ENCODE data around the gene RBM33.

The RBM33 gene

DNA sequence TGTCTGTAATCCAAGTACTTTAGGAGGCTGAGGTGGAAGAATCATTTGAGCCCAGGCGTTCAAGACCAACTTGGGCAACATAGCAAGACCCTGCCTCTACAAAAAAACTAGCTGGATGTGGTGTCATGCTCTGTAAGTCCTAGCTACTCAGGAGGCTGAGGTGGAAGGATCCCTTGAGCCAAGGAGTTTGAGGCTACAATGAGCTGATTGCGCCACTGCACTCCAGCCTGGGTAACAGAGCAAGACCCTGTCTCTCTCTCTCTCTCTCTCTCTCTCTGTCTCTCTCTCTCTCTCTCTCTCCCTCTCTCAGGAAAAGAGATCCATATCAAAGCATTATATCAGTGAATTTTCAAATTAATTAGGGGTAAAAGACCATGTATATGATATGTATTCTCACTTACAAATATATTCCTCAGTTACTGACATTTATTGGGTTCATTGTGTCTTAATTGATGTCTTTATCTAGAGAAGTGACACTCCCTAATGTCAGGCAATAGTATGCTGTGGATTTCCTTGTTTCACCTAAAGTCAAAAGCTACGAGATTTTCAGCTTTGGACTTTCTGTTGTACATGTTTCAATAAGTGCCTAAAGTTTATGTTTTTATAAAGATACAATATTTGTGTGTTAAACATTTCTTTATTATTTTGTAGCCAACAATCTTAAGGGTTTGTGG lies 91.1 kb downstream of the RBM33 start:
- Histone ChIP-seq H3K36me3 (ENCODE audit: insufficient read depth, low read length) (peaks cover 10% of the 10 kb centered on the region), H3K4me3 (ENCODE audit: low read depth, low read length) (no peak overlapping the region), H3K79me2 (ENCODE audit: control insufficient read depth, insufficient read depth, low read length, unreplicated experiment) (no peaks in the 10 kb centered on the region), H3K27ac (ENCODE audit: low read depth, low read length) (no peak overlapping the region), H3K4me1 (ENCODE audit: control insufficient read depth, insufficient read depth, low read length, unreplicated experiment) (no peaks in the 10 kb centered on the region), H3K27me3 (ENCODE audit: insufficient read depth, low read length) (no peaks in the 10 kb centered on the region), H2AFZ (ENCODE audit: low read length, unreplicated experiment) (no peak overlapping the region)

DNA sequence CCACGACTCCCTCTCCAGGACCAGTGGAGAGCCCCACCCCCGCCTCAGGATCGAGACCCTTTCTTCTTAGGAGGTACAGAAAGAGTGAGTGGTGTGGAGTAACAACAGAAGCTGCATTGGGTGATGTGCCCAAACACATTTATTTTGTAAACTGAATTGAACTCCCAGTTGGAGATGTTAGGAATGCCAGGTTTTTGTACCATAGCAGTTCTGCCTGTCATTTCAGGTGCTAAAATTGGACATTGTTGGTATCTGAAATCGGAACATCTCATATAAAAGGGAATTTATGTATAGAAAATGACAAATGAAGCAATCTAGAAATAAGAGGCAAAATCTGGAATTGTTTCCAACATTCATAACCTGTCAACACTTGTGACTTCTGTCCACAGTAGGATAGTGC lies 93.1 kb downstream of the RBM33 start:
- Histone ChIP-seq H3K4me3 (ENCODE audit: low read depth, low read length) (no peak overlapping the region), H3K27me3 (ENCODE audit: insufficient read depth, low read length) (no peaks in the 10 kb centered on the region), H3K27ac (ENCODE audit: low read depth, low read length) (no peak overlapping the region), H3K36me3 (ENCODE audit: insufficient read depth, low read length) (peaks cover 10% of the 10 kb centered on the region), H3K4me1 (ENCODE audit: control insufficient read depth, insufficient read depth, low read length, unreplicated experiment) (no peaks in the 10 kb centered on the region), H2AFZ (ENCODE audit: low read length, unreplicated experiment) (no peak overlapping the region), H3K79me2 (ENCODE audit: control insufficient read depth, insufficient read depth, low read length, unreplicated experiment) (peaks cover 2% of the 10 kb centered on the region)

GRCh38 chr7:155738104-155738503 lies 93.6 kb downstream of the RBM33 start:
- Histone ChIP-seq H3K4me1 (ENCODE audit: control insufficient read depth, insufficient read depth, low read length, unreplicated experiment) (no peaks in the 10 kb centered on the region), H3K27ac (ENCODE audit: low read depth, low read length) (no peak overlapping the region), H3K36me3 (ENCODE audit: insufficient read depth, low read length) (peaks cover 14% of the 10 kb centered on the region), H2AFZ (ENCODE audit: low read length, unreplicated experiment) (no peak overlapping the region), H3K27me3 (ENCODE audit: insufficient read depth, low read length) (no peaks in the 10 kb centered on the region), H3K4me3 (ENCODE audit: low read depth, low read length) (no peak overlapping the region), H3K79me2 (ENCODE audit: control insufficient read depth, insufficient read depth, low read length, unreplicated experiment) (peaks cover 2% of the 10 kb centered on the region)

- no peak overlapping the region for H2AFZ ChIP-seq (ENCODE audit: low read length, unreplicated experiment)
- H3K27me3 ChIP-seq (ENCODE audit: insufficient read depth, low read length) = no peaks in the 10 kb centered on the region
- no peak overlapping the region for H3K27ac ChIP-seq (ENCODE audit: low read depth, low read length)
- H3K4me3 ChIP-seq (ENCODE audit: low read depth, low read length) = no peak overlapping the region
- H3K36me3 ChIP-seq (ENCODE audit: insufficient read depth, low read length) = peaks cover 15% of the 10 kb centered on the region
- H3K79me2 ChIP-seq (ENCODE audit: control insufficient read depth, insufficient read depth, low read length, unreplicated experiment) = peaks cover 2% of the 10 kb centered on the region
- H3K4me1 ChIP-seq (ENCODE audit: control insufficient read depth, insufficient read depth, low read length, unreplicated experiment) = no peaks in the 10 kb centered on the region
These were observed 94.4 kb downstream of the RBM33 start for GRCh38 chr7:155738652-155739537.

DNA sequence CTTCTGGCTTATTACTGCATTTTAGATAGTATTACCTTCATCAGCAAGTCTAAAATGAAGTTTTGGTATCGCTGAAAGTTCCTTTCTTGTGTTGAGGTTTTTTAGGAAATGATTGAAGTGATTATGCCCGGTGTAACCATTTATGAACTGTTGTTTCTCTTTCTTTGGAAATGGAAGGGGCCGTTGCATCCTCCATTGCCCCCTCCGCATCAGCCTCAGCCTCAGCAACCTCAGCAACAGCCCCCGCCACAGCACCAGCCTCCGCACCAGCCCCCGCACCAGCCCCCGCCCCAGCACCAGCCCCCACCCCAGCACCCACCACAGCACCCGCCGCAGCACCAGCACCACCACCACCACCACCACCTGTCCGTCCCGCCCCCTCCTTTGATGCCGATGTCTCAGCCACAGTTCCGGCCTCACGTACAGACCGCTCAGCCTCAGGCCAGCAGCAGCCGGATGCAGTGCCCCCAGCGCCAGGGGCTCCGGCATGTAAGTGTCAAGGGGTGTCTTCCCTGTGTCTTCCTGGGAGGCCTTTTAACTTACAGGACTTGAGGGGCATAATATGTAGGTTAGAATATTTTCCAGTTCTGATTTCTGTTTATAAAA lies 95.2 kb downstream of the RBM33 start:
- H3K4me1 ChIP-seq (ENCODE audit: control insufficient read depth, insufficient read depth, low read length, unreplicated experiment) = no peaks in the 10 kb centered on the region
- no peak overlapping the region for H2AFZ ChIP-seq (ENCODE audit: low read length, unreplicated experiment)
- no peak overlapping the region for H3K4me3 ChIP-seq (ENCODE audit: low read depth, low read length)
- peaks cover 2% of the 10 kb centered on the region for H3K79me2 ChIP-seq (ENCODE audit: control insufficient read depth, insufficient read depth, low read length, unreplicated experiment)
- H3K36me3 ChIP-seq (ENCODE audit: insufficient read depth, low read length) = peaks cover 18% of the 10 kb centered on the region
- H3K27me3 ChIP-seq (ENCODE audit: insufficient read depth, low read length) = no peaks in the 10 kb centered on the region
- H3K27ac ChIP-seq (ENCODE audit: low read depth, low read length) = no peak overlapping the region

- no peak overlapping the region for H3K4me3 ChIP-seq (ENCODE audit: low read depth, low read length)
- H3K27ac ChIP-seq (ENCODE audit: low read depth, low read length) = no peak overlapping the region
- H3K4me1 ChIP-seq (ENCODE audit: control insufficient read depth, insufficient read depth, low read length, unreplicated experiment) = no peaks in the 10 kb centered on the region
- peaks cover 30% of the 10 kb centered on the region for H3K36me3 ChIP-seq (ENCODE audit: insufficient read depth, low read length)
- peaks cover 2% of the 10 kb centered on the region for H3K79me2 ChIP-seq (ENCODE audit: control insufficient read depth, insufficient read depth, low read length, unreplicated experiment)
- no peak overlapping the region for H2AFZ ChIP-seq (ENCODE audit: low read length, unreplicated experiment)
- no peaks in the 10 kb centered on the region for H3K27me3 ChIP-seq (ENCODE audit: insufficient read depth, low read length)
These were observed 96.6 kb downstream of the RBM33 start for GRCh38 chr7:155741082-155741481.

DNA sequence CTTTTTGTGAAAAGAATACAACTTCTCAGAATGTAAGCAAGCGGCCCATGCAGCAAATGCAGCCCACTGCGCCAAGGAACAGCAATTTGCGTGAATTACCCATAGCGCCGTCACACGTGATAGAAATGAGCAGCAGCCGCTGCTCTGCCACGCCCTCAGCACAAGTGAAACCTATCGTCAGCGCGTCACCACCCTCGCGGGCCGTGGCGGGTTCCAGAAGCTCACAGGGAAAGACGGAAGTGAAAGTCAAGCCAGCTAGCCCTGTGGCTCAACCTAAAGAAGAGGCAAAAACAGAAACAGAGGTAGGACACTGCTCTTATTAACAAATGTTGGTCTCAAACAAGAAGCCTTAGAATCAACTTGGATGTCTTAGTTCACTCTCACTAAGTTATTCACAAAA lies 97.3 kb downstream of the RBM33 start:
- no peaks in the 10 kb centered on the region for H3K4me1 ChIP-seq (ENCODE audit: control insufficient read depth, insufficient read depth, low read length, unreplicated experiment)
- peaks cover 4% of the 10 kb centered on the region for H3K79me2 ChIP-seq (ENCODE audit: control insufficient read depth, insufficient read depth, low read length, unreplicated experiment)
- no peak overlapping the region for H2AFZ ChIP-seq (ENCODE audit: low read length, unreplicated experiment)
- H3K36me3 ChIP-seq (ENCODE audit: insufficient read depth, low read length) = peaks cover 30% of the 10 kb centered on the region
- no peak overlapping the region for H3K4me3 ChIP-seq (ENCODE audit: low read depth, low read length)
- no peak overlapping the region for H3K27ac ChIP-seq (ENCODE audit: low read depth, low read length)
- H3K27me3 ChIP-seq (ENCODE audit: insufficient read depth, low read length) = no peaks in the 10 kb centered on the region

- no peaks in the 10 kb centered on the region for H3K4me1 ChIP-seq (ENCODE audit: control insufficient read depth, insufficient read depth, low read length, unreplicated experiment)
- H3K79me2 ChIP-seq (ENCODE audit: control insufficient read depth, insufficient read depth, low read length, unreplicated experiment) = peaks cover 10% of the 10 kb centered on the region
- H3K36me3 ChIP-seq (ENCODE audit: insufficient read depth, low read length) = peaks cover 34% of the 10 kb centered on the region
These were observed 98.7 kb downstream of the RBM33 start for GRCh38 chr7:155743177-155743576.

DNA sequence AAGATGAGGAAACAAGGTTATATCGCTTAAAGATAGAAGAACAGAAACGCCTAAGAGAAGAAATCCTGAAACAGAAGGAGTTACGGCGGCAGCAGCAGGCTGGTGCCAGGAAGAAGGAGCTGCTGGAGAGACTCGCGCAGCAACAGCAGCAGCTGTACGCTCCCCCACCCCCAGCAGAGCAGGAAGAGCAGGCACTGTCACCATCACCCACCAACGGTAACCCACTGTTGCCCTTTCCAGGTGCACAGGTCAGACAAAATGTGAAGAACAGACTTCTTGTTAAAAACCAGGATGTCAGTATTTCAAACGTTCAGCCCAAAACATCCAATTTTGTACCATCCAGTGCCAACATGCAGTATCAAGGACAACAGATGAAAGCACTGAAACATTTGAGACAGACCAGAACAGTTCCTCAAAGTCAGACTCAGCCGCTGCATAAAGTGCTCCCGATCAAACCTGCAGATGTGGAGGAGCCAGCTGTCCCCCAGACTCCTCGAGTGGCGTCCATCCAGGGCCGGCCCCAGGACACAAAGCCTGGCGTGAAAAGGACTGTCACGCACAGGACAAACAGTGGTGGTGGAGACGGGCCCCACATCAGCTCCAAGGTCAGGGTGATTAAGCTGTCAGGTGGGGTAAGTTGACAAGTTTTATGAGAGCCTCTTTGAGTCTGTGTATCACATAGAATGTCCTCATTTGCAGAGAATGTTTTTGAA lies 100.7 kb downstream of the RBM33 start:
- H3K79me2 ChIP-seq (ENCODE audit: control insufficient read depth, insufficient read depth, low read length, unreplicated experiment) = peaks cover 27% of the 10 kb centered on the region

More at GRCh38 chr7:155743177-155743576, 98.7 kb downstream of the RBM33 start:
- H3K4me3 ChIP-seq (ENCODE audit: low read depth, low read length) = no peak overlapping the region
- no peak overlapping the region for H2AFZ ChIP-seq (ENCODE audit: low read length, unreplicated experiment)
- H3K27ac ChIP-seq (ENCODE audit: low read depth, low read length) = no peak overlapping the region
- H3K27me3 ChIP-seq (ENCODE audit: insufficient read depth, low read length) = no peaks in the 10 kb centered on the region

DNA sequence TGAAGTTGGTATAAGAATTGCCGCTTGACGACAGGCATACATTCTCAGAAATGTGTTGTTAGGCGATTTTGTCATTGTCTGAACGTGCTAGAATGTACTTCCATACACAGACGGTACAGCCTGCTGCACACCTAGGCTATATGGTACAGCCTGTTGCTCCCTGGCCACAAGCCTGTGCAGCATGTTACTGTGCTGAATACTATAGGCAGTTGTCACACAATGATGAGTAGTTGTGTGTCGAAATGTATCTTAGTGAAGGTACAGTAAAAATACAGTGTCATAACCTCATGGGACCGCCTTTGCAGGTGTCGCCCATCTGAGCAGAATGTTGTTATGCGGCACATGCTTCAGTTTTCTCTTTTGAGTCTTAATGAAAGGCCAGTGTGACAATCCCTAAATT lies 101.3 kb downstream of the RBM33 start:
- no peaks in the 10 kb centered on the region for H3K4me1 ChIP-seq (ENCODE audit: control insufficient read depth, insufficient read depth, low read length, unreplicated experiment)
- peaks cover 25% of the 10 kb centered on the region for H3K36me3 ChIP-seq (ENCODE audit: insufficient read depth, low read length)

More for the DNA sequence above, 100.7 kb downstream of the RBM33 start:
- no peaks in the 10 kb centered on the region for H3K27me3 ChIP-seq (ENCODE audit: insufficient read depth, low read length)
- H3K36me3 ChIP-seq (ENCODE audit: insufficient read depth, low read length) = peaks cover 31% of the 10 kb centered on the region
- no peak overlapping the region for H3K27ac ChIP-seq (ENCODE audit: low read depth, low read length)
- H3K4me1 ChIP-seq (ENCODE audit: control insufficient read depth, insufficient read depth, low read length, unreplicated experiment) = no peaks in the 10 kb centered on the region
- no peak overlapping the region for H3K4me3 ChIP-seq (ENCODE audit: low read depth, low read length)
- no peak overlapping the region for H2AFZ ChIP-seq (ENCODE audit: low read length, unreplicated experiment)

More for the DNA sequence above, 101.3 kb downstream of the RBM33 start:
- Histone ChIP-seq H3K27me3 (ENCODE audit: insufficient read depth, low read length) (no peaks in the 10 kb centered on the region), H3K4me3 (ENCODE audit: low read depth, low read length) (no peak overlapping the region), H3K27ac (ENCODE audit: low read depth, low read length) (no peak overlapping the region), H3K79me2 (ENCODE audit: control insufficient read depth, insufficient read depth, low read length, unreplicated experiment) (peaks cover 32% of the 10 kb centered on the region), H2AFZ (ENCODE audit: low read length, unreplicated experiment) (no peak overlapping the region)

Measured in ACC112 (cell line).